RPMI8226 (cell line): ENCODE measurements around the gene PAM.

Experiments used
- DNase-seq: peaks from one replicate; pipeline ENCODE4 v3.0.0-alpha.2; 2015

Gene PAM

GRCh38 chr5:102815540-102816332 is 60.6 kb downstream of the PAM start:
- DNase-seq = peak; percentile 27

DNA sequence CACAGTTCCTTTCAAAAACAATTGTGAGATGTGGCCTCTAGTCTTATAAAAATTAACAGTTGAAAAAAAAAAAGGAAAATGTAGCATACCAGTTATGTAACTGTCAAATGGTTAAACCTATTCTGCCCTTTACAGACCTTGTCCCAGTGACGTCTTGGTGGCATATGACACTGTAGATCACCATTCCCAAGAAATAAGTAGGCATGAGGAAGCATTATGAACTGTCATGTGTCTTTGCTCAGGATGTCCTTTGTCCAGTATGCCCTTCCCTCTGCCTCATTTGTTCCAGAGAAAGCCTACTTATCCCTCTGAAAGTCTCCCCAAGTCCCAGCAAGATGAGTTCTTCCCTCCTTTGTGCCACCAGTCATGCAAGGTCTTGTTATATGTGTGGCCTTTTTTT is 63.2 kb downstream of the PAM start:
- no peak for DNase-seq

GRCh38 chr5:102818934-102819333 is 63.8 kb downstream of the PAM start:
- no peak for DNase-seq

DNA sequence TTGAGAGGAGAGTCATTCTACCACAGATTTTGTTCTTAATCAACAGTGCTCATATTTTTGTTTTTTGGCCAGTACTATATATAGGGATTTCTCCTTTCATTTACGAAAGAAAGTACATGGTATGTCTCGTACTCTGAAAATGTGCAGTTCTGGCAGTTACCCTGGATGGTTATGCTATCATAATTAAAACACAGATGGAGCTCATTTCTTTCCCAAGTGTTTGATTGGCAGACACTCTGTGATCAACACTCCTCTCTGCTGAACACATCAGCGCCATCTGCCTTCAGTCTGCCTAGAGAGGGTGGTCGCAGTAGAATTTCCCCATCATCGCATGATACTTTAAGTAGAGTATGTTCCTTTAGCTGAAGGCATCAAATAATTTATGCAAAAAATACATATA is 64.5 kb downstream of the PAM start:
- no peak for DNase-seq

- no peak for DNase-seq
Measured at GRCh38 chr5:102823441-102823874, 68.4 kb downstream of the PAM start.

- no peak for DNase-seq
Measured at GRCh38 chr5:102826629-102827028, 71.5 kb downstream of the PAM start.

DNA sequence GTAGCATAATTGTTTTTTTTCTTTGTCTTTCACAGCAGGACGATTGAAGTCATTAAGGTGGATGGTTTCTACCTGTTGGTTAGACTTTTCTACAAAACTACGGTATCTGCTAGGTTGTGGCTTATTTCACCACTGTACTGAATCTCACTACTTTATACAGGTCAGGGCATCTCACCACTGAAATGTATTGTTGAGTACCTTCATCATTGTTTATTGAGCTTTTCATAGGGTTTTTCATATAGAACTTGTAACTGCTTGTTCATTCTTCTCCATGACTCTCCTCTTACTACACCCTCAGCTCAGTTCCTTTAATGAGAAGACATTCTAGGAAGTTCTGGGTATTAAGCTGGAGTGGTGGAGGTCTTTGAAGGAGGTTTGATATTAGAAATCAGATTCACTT is 75.1 kb downstream of the PAM start:
- DNase-seq = no peak

GRCh38 chr5:102832445-102832844 is 77.3 kb downstream of the PAM start:
- no peak for DNase-seq

DNA sequence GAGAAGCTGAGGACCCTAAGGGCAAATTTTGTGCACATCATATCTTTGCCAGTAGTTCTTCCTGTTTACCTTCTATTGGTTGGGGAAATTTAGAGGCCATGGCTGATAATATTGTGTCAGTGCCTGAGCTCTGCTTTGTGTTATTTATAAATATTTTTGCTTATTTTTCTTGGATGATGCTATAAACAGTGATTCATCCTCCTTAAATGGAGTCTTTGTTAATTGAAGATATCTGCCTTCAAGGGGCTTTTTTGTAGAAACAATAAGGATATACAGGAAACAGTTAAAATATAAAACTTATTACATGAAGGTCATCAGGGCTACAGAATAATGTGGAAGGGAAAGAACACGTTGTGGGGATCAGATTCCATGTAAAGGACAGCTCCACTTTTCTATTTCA is 78.0 kb downstream of the PAM start:
- no peak for DNase-seq

DNA sequence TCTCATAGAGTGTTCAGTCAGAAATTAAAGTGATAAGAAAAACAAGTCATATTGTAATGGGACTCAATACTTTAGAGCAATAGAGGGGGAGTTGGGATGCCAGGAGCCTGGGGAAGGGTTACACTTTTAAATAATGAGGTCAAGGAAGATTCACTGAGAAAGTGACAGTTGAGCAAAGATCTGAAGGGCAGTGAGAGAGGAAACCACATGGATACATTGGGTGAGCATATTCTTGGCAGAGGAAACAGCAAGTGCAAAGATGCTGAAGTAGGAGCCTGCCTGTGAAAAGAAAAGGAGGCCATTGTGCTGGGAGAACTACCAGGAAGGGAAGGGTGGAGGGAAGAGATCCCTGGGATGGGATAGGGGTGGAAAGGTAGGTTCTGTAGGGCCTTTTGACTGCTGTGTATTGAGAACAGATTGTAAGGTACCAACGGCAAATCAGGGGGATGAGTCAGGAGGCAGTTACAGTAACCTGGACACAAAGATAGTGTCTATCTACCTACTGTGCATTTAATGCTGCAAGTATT is 79.4 kb downstream of the PAM start:
- no peak for DNase-seq

GRCh38 chr5:102835717-102836116 is 80.6 kb downstream of the PAM start:
- no peak for DNase-seq

DNA sequence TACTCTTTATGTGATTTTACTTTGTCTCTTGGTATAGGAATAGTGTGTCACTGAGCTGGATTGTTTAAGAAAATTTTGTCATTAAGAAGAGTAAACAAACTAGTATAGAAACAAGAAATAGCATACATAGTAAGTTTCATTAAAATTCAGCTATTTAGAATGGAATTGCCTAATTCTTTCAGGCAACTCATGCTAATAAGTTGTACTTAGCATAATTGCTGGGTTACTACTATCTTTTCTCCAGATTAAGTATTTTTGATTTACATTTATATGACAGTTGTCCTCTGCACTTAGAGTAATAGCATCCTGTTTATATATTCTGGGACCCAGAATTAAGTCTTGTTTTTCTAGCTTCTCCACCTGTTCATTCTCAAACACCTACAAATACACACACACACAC is 85.9 kb downstream of the PAM start:
- no peak for DNase-seq

DNA sequence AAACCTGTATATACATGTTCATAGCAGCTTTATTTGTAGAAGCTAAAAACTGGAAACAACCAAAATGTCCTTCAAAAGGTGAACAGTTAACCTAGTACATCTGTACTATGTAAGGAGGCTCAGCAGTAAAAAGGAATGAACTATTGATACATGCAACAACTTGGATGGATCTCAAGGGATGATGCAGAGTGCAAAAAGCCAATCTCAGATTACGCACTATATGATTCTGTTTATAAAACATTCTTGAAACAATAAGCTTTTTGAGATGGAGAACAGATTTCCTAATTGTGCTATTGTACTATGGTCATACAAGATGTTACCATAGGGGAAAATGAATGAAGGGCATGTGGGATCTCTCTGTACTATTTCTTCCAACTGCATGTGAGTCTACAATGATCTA is 88.9 kb downstream of the PAM start:
- DNase-seq = no peak

- DNase-seq = no peak
Measured at GRCh38 chr5:102845041-102845440, 89.9 kb downstream of the PAM start.

- DNase-seq = no peak
Measured at GRCh38 chr5:102850503-102850902, 95.4 kb downstream of the PAM start.

- DNase-seq = no peak
Measured at GRCh38 chr5:102853680-102854079, 98.6 kb downstream of the PAM start.

GRCh38 chr5:102855681-102856388 is 100.7 kb downstream of the PAM start:
- DNase-seq = no peak

DNA sequence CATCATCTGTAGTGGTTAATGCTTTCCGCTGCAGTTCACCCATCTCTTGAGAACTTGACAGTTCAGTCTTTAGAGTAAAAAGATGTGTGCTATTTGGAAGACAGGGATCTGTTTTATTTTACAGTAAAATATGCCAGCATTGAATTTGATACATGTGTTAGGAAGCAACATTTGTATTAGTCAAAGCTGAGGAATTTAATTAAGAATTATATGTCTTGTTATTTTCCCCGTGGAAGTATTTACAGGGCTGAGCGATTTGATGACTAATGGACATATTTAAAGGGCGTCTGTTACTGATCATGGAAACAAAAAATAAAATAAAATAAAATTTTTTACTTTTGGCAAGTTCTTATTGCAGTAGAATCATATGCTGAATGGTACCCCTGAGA is 101.3 kb downstream of the PAM start:
- no peak for DNase-seq

DNA sequence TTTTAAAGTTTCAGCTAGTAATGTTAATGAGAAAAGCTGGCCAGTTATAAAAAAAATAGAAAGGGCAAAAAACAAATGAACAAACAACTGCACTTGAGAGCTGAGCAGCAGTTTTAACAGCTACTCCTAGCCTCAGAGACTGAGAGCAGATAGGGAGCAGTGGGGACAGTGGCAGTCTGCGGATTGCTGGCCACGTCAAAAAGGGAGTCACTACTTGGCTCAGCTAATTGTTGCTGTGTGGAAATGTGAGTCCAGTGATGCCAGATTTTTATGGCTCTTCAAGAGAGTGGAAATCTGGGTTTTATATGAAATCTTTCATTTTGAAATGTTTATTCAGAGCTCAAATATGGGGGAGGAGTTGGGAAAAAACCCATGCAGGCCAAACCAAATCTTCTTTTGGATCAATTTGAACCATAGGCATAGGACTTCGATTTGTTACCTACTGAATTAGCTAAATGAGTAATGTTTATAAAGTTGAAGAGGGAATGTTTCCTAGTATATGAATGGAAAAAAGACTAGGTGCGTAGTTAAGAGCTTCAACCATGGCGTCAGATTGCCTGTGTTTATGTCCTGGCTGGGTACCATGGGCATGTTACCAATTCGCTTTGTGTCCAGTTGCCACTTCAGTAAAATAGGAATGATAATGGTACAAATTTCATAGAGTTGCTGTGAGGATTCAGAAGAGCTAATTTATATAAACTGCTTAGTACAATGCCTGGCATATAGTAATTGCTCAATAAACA is 102.1 kb downstream of the PAM start:
- no peak for DNase-seq

DNA sequence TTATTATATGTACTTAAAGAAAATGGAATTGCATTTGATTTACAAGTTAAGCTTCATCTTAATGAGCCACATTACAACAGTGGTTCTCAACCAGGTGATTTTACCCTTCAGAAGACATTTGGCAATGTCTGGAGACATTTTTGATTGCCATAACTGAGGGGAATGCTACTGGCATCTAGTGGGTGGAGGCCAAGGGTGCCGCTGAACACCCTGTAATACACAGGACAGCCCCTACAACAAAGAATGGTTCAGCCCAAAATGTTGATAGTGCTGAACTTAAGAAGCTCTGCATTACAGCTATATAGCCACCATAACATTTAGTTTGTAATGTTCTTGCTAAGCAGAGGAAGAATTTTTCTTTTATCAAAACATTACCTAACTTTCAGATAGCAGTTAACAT is 103.1 kb downstream of the PAM start:
- DNase-seq = no peak

- no peak for DNase-seq
Measured at GRCh38 chr5:102858808-102859207, 103.7 kb downstream of the PAM start.

DNA sequence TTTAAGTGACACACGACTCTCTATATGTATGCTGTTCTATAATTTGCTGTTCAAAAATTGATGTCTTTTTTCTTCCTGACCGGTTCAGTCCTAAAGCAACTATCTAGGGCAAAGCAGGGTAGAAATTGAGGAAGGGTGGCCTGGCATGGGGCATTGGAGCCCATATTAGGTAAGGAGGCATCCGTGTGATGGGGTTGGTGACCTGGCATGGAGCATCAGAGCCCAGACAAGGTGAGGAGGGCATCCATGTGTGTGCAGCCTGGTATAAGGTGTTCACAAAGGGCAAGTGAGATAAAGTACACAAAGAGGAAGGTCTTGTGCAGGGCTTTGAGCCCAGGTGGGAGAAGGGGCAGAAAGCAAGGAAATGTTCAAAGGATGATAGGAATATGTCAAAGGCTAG is 104.9 kb downstream of the PAM start:
- DNase-seq = no peak

DNA sequence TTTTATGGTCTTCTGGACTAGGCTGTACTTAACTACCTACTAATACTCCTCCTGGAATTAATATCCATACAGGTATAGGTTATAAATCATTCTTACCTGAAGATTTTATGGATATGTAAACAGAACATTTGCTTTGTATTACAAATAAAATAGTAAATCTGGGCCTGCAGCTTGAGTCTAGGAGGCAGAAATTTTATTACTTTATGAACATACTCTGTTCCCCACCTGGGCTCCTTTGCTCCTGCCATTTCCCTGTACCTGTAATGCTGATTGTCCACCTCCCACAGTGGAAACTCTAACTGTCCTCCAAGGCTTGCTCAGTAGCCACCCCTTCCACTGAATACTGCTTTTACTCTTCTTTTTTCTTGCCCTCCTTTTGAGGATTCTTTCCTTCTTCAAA is 108.0 kb downstream of the PAM start:
- no peak for DNase-seq
